GM18508 (cell line): Measurements from ENCODE around the gene MAEA.
"Not testable (repeated sequence)": the region's sequence is repeated elsewhere in the genome, so short reads cannot be mapped to it uniquely, and the experiment has no call there.

Source experiments
- ATAC-seq: cut with Tn5 transposase; IDR thresholded peaks from one replicate; pipeline ENCODE4 v1.9.1; 2021; ENCODE audit warnings: moderate number of reproducible peaks; ENCODE audit not compliant: insufficient read depth, unreplicated experiment

MAEA gene

DNA sequence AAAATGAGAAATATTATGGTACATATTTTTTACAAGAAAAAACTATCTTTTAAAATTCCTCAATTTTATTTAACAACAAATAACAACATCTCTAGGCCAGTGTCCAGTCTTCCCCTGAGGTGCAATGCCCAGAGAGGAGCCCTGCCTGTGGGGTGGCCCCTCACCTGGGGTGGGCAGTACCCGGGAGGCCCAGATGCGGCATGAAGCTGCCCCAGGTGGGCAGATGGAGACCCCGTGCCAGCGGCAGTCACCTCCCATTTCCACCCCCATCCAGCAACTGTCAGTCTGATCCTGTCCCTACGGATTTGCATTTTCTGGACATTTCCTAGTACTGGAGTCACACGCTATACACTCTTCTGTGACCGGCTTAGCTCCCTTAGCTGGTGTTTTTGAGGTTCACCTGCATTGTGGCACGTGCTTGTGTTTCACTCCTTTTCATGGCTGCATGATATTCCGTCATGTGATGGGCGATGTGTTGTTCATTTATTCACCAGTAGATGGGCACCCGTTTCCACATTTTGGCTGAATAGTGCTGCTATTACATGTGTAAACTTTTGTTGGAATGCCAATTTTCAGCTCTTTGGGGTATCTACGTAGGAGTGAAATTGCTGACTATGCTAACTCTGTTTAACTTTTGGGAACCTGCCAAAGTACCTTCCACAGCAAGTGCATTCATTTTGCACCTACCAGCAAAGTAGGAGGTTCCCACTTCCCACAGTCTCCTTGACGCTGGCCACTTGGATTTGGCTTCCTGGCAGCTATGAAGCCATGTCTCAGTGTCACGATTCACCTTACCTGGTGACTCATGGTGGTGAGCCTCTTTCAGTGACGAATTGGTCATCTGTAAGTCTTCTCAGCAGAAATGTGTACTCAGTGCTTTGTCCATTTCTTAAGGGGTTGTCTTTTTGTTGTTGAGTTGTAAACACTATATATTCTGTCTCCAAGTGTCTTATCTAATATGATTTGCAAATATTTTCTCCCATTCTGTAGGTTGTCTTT, 11.7 kb upstream of the MAEA start:
- ATAC-seq, result no peak

DNA sequence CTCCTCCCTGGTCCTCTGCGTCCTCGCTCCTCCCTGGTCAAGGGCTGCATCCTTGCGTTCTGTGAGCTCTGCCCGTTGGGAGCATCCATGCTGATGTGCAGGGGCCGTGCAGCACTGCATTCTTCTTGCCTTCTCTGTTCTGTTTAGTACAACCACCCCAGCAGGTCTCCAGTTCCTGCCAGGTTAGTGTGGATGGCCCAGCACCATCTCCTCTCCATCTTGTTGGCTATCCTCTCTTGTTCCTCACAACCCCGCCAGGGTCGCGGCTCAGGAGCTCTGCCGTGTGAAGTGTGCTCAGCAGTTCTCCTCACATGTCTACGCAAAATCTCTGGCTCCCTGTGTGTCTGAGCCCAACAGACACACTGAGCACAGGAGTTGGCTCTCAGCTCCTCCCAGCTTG, 10.4 kb upstream of the MAEA start:
- ATAC-seq, result no peak

DNA sequence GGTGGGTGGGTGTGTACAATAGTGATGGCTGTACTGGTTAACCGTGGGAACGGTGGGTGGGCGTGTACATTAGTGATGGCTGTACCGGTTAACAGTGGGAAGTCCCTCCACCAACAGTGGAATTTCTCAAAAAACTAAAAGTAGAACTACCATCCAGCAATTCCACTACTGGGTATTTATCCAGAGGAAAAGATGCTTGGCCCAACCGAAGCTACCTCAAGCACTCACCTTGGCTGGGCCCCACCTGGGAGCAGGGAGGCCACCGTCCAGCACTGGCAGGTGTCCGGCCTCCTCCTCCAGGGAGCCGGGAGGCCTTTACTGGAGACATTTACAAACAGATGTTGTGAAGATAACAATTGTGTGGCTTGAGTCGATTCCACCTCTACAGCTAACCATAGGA, 6.0 kb upstream of the MAEA start:
- ATAC-seq, result no peak

DNA sequence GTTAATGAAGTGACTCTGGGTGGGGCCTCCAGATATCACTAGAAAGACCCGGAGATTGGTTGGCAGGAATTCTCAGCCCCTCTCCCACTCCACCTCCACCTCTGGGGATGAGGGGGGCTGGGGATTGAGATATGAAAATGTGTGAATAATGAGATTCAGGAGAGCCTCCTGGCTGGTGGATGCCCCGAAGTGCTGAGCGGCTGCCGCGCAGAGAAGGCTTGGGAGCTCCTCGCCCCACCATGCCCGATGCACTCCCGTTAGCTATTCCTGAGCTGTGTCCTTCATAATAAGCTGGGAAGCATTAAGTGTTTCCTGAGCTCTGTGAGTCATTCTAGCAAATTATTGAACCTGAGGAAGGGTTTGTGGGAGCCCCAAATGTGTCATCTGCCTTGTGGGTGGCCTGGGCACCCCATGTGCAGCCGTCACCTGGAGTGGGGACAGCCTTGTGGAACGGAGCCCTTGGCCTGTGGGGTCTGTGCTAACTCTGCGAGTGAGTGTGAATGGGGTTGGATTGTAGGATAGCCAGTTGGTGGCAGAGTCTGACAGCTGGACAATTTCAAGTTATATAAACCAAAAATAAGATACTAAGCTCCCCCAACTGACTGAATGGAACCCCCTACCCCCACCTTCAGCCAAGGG, 4.4 kb upstream of the MAEA start:
- ATAC-seq, result no peak

DNA sequence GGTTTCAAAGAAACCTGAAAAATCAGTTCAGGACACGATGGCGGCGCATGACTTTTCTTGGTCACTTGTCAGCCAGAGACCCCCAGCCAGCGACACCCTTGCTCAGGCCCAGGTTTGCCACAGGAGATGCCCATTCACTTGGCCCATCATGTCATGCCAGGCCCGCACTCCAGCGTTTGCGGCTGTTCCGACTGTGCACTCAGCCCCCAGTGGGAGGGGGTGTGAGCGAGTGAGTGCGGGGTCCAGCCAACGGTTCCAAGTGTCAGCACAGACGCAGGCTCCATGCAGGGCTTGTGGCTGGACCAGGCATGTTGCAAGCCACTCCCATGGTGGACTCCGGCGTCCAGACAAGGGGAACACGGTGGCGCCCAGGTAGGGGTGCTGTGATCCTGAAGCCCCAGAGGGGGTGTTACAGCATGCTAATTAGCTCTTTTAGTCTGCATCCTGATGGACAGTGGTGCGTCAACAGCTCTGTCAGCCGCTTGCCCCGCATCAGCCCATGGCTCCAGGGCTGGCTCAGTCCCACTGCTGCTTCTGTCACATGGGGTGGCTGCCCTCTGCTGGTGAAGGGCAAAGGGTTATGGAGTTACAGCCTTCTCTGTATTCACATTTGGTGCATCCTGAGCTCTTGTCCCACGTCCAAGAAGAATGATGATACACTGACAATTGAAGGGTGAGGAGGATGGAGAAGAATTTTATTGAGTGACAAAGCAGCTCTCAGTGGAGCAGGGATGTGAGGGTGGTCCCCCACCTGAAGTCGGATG, 3.7 kb upstream of the MAEA start:
- ATAC-seq, result no peak

DNA sequence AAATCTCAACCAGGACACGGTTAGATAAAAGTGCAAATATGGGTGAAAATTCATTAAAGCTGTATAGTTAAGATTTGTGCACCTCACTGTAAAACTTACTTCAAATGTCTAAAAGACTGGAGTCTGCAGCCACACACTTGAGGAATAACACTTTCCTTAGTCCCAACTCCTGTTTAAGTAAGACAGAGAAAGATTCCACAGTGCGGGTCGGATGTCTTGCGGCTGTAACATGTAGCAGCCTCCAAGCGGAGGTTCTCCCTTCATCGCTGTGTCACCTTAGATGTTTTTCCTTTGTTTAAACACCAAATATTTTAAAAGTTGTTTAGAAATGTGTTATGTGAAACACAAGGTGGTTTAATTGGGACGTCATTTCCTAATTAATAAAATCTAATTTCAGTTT, 905 bp upstream of the MAEA start:
- no peak for ATAC-seq

DNA sequence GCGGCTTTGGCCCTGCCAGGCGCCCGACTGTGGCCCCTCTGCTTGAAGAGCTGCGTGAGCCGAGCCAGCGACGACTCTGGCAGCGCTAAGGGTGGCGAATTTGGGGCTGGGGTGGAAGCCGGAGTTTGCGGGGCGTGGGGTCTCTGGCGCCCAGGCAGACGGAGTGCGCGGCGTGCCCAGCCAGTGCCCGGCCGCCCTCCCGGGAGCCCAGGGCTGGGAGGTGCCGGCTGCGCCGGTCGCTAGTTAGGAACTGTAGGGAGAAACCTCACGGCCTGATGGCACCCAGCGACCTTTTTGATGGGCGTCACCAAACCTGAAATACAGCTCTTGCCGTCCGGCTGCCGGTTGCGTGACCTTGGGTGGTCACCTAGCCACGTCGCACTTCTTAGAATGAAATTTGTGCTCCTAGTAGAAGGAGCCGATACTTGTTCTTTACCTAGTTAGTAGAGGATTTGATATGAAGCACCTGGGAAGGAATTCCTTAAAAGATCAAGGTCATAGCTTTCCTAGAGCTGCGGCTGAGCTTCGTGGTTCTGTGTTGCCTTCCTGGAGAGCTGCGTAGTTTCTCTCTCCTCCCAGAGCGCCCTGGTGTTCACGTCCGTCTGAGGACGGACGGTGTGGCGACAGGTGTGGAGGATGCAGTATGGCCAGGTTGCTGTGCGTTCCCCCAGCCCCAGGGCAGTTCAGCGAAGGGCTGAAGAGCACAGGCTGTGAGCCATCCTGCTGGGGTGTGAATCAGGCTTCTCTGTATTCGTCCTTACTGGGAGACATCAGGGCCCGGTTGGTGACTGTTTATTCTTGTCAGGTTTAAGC, 680 bp downstream of the MAEA start:
- no peak for ATAC-seq

DNA sequence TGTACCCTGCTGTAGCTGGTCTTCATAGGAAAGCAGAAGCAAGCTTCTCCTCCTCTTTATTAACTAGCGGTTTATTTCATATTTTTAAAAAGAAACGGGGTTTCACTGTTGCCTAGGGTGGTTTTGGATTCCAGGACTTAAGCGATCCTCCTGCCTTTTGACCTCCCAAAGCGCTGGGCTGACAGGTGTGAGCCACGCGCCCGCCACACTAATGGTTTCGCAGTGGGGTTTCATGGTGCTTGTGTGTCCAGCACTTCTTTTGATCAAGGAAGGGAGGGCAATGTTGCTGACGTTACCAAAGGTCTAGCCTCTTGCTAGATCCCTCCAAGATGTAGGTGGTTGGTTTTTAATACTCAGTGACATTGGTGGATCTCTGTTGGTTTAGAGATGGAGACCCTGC, 1.4 kb downstream of the MAEA start:
- no peak for ATAC-seq

DNA sequence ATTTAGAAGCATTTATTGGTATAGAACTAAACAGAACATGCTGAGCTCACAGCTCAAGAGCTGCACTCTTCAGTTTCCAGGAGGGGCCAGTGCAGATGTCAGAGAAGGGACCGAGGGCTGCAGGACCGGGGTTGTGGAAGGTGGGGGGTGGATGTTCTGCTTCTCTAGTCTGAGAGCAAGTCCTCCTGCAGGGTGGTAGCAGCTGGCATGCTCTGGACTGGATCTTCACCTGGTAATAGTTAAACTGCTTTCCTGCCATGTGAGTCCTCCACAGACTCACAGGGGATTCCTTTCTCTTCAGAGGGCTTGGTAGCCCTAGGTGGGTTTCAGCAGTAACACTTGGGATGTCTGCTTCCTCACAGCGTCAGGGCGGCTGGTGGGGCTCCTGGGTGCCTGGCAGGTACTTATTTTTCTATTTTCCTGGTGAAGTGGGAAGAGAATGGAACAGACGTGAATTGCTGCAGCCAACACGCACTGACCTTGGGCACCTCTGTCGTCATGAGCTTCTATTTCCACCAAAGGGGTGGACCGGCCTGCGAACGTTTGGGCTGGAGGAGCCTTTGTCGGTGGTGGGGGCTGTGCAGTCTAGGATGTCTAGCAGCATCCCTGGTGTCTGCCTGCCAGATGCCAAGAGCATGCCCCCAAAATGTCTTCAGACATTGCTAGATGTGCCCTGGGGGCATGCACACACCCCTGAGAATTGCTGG, 2.5 kb downstream of the MAEA start:
- no peak for ATAC-seq

DNA sequence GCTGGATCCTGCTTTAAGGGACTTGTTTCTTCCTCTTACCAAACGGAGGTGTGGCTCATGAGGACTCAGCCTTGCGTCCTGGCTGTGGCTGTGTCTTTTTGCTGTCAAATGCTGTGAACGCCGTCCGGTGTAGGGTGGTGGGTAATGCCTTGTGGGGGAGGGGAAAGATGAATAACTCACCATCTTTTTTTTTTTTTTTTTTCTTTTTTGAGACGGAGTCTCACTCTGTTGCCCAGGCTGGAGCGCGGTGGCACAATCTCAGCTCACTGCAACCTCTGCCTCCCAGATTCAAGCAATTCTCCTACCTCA, 3.0 kb downstream of the MAEA start:
- not testable (repeated sequence) for ATAC-seq

DNA sequence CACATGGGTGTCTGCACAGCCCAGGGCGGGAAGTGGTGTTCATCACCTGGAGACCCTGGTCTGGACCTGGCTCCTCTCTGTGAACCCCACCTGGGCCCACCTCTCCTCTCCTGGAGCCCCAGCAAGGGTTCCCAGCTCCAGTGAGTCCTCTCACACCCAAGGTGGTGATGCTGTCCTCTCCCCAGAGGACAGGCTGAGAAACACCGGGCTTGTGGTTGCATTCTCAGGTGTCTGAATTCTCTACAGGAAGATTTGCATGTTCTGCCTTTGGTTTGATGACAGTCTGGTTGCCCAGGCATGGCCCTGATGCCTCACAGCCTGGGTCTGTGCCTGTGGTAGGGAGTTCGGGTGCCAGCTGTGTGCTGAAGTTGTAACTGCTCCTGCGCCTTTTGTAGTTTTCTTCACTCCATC, 3.8 kb downstream of the MAEA start:
- no peak for ATAC-seq

DNA sequence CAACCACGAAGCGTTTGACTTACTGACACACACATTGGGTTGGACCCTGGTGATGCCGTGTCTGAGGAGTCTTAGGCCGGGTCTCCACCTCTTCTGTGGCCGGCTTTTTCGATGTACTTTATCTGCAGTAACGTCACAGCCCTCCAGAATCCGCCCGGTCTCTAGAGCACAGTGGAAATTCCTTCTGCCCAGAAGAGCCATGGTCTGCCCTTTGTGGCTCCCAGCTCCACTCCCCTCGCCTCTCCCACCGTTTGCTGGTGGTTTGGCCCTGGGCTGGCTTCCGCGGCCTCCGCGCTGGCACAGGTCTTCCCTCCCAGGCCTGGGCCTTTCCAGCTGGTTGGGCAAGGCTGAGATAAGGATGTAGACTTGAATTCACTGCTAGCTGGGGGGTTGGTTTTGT, 4.3 kb downstream of the MAEA start:
- no peak for ATAC-seq

DNA sequence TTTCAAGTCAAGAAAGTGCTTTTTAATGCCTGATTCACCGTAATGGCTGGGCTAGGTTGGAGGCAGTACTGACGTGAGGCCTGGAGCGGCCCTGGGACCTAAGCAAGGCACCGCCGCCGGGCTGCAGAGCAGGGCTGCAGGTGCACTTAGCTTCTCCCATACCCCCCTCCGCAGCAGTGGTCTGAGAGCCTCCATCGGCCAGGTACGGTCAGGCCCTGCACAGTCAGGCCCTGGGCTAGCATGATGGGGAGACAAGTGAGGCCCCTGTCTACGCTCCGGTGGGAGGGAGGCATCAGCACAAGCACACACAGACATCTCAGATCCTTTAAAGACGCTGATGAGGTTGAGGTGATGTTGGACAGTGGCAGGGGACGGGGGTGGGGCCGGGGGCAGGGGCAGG, 4.7 kb downstream of the MAEA start:
- ATAC-seq, result no peak

DNA sequence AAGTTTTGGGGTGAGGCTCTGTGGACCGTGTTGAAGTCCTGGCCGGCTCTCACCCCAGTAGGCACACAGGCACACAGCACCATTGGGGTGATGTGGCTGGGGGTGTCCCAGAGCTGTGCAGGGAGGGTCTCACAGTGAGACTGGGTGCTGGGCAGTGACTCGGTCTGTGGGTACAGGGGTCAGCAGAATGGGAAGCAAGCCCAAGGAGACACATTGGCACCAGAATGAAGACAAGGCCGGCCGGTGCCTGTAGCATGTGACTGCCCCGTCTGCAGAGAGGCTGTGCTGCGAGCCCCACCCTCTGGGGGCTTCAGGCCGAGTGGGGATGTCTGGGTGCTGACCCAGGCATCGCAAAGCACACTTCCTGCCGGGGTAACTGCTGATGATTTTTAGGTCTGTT, 5.2 kb downstream of the MAEA start:
- ATAC-seq, result no peak

DNA sequence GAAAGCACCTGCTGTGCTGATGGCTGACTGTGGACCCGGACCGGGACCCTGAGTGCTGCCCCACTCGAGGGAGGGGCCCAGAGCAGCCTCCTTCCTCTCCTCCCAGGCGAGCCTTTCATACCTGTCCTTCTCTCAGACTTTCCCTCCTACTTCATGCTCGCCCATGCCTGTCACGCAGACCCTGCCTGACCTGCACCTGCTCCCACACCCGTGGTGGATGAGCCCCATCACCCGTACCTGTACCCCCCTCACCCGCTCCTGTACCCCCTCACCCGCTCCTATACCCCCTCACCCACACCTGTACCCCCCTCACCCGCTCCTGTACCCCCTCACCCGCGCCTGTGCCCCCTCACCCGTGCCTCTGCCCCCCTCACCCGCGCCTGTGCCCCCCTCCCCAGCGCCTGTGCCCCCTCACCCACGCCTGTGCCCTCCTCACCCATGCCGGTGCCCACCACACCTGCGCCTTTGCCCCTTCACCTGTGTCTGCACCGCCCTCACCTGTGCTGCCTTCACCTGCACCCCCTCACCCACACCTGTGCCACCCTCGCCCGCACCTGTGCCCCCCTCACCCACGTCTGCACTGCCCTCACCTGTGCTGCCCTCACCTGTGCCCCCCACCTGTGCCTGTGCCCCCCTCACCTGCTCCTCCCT, 5.8 kb downstream of the MAEA start:
- ATAC-seq, result no peak

DNA sequence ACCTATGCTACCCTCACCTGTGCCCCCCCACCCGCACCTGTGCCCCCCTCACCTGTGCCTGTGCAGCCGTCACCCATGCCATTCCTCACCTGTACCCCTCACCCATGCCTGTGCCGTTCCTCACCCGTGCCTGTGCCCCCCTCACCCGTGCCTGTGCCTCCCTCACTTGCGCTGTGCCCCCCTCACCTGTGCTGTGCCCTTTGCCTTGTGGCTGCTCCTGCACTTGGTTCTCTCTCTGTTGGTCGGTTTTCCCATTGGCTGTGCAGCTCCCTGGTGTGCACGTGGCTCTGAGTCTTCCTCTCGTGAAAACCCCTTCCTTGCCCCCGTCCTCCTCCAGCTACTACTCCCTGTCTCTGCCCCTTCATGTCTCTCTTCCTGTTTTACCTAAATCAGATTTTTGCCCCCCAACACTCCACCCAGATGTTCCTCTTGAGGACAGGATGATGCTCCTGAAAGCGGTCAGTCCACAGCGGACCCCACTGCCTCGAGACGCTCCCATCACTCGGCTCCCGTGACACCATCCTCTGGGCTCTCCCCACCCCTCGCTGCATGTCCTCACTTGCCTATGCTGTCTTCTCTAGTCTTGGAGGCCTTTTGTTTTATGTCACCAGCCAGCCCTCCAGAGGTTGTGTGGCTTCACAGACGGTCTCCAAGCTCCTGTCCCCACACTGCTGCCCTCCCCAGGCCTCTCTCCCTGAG, 6.8 kb downstream of the MAEA start:
- no peak for ATAC-seq

DNA sequence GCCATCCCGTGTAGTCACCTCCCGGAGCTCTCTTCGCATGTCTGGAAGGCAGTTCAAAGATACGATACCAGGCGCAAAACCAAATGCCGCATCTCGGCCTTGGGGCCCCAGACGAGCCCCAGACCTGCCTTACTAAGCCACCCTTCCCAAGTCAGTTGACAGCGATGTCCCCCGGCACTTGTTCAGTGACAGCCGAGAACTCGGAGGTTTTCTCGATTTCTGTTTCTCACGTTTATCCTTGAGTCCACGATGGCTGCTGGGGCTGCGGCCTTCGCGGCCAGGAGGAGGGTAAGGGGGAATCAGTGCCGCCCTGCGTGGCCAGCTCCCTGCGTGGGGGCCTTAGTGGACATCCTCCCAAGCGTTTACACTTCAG, 7.3 kb downstream of the MAEA start:
- no peak for ATAC-seq

DNA sequence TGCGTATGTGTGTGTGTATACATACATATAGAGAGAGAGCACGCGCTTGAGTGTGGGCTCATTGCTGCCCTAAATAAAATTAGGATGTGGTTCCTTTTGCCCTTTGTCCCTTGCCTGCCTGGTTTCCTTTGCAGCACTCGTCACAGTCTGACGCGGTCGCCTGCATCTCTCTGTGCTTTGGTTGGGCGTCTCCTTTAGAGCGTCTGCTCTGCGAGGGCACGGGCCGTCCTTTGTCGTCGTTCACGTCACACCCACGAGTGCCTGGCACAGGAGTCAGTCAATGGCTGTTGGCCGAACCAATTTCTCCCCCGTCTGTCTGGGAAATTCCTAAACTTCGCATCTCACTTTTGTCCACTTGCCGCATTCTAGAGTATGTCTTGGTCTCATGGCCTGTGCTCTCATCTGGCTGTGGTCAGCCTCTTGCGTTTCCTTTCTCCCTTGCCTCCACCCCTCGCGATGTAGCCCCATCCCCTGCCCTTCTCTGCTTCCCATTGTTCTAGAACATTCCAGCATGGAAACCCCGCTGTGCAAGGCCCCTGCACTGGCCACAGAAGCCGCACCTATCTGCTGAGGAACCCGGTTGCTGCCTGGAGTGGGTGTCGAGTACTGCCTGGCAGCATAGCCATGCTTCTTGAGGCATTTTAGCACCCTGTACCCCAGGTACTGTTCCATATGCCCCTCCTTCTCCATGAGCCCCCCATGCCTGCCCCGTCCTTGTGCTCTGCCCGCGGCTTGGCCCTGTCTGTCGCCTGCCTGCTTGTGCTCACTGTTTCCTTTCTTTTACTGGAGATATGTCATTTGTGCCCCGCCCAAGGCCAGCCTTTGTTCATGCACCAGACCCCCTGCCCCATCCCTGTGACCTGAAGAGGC, 8.0 kb downstream of the MAEA start:
- no peak for ATAC-seq
